Large intestine (tissue), 3 donors: ENCODE measurements around the gene TEKT5. TPM values are rescaled to one million over a fixed set of nuclear protein-coding genes. Genes with fewer than 3 reads are reported as not detected.

Experiments
- DNase-seq, 2 donors: peaks; one replicate each; pipeline versions ENCODE4 v3.0.0 to v3.0.0-alpha.2; 2013
- H3K27ac ChIP-seq: one replicate; pipeline ENCODE4 v1.5.1; 2013; ENCODE audit warnings: low read length
- H3K27me3 ChIP-seq: 2 replicates; pipeline ENCODE4 v1.6.1; 2013; ENCODE audit warnings: low read length; ENCODE audit not compliant: control insufficient read depth, insufficient read depth
- H3K36me3 ChIP-seq: 2 replicates; pipeline ENCODE4 v1.6.1; 2013; ENCODE audit warnings: low read length; ENCODE audit not compliant: control insufficient read depth, insufficient read depth
- H3K4me1 ChIP-seq: one replicate; pipeline ENCODE4 v1.6.1; 2013; ENCODE audit warnings: low read length; ENCODE audit not compliant: control insufficient read depth, insufficient read depth
- H3K4me3 ChIP-seq: one replicate; pipeline ENCODE4 v1.5.1; 2013; ENCODE audit warnings: low read length
- H3K9me3 ChIP-seq: one replicate; pipeline ENCODE4 v1.6.1; 2013; ENCODE audit warnings: mild to moderate bottlenecking, low read depth, low read length, moderate library complexity; ENCODE audit not compliant: control insufficient read depth
- WGBS: methylation state at CpG from one replicate; pipeline ENCODE4 v1.1.5; 2013; ENCODE audit warnings: low lambda C conversion rate; ENCODE audit not compliant: insufficient coverage; 5-methylcytosine and 5-hydroxymethylcytosine counted together
- polyA plus RNA-seq: library from polyadenylated mRNA; unstranded; fragments of 120-200 nt; gene quantifications from one replicate; pipeline ENCODE4 v1.2.1, GENCODE V29; 2013

Gene TEKT5
- polyA plus RNA-seq, 1 donor = 0.09 TPM

DNA sequence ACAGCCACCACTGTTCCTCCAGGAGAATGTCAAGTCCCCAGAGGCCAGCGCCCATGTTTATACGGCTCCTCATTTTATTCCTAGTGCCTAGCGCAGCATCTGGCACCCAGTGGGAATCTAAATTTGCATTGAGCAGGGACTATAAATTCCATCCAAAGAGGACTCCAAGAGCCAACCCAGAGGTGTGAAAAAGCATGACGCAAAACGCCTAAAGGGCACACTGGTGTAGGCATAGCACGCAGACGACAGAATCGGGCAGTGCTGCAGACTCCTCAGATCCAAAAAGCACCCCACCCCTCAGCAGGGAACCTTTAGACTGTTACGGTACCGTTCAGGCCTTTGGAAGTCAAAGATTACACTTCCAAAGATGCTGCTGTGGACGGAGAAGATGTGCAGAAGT is 19.5 kb downstream of the TEKT5 start:
- Histone ChIP-seq H3K4me3 (no peak overlapping the region), H3K27me3 (no peaks in the 10 kb centered on the region), H3K4me1 (no peaks in the 10 kb centered on the region), H3K9me3 (no peaks in the 10 kb centered on the region), H3K27ac (no peak overlapping the region), H3K36me3 (no peaks in the 10 kb centered on the region)
- no CpG with 5 or more reads among the region's 11 CpGs for WGBS
- no peak for DNase-seq

DNA sequence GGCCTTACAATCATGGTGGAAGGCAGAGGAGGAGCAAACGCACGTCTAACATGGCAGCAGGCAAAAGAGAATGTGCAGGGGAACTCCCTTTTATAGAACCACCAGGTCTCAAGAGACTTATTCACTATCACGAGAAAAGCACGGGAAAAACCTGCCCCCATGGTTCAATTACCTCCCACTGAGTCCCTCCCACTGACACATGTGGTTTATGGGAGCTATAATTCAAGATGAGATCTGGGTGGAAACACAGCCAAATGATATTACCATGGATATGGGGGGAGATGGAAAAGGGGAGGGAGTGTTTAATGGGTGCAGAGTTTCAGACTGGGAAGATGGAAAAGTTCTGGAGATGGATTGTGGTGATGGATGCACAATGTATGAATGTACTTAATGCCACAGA is 23.0 kb downstream of the TEKT5 start:
- H3K4me3 ChIP-seq = no peak overlapping the region
- H3K36me3 ChIP-seq = no peaks in the 10 kb centered on the region
- 78% methylated on average over 2 of the region's 4 CpGs for WGBS
- no peak for DNase-seq
- H3K4me1 ChIP-seq = no peaks in the 10 kb centered on the region
- no peak overlapping the region for H3K27ac ChIP-seq
- no peaks in the 10 kb centered on the region for H3K27me3 ChIP-seq
- no peaks in the 10 kb centered on the region for H3K9me3 ChIP-seq

DNA sequence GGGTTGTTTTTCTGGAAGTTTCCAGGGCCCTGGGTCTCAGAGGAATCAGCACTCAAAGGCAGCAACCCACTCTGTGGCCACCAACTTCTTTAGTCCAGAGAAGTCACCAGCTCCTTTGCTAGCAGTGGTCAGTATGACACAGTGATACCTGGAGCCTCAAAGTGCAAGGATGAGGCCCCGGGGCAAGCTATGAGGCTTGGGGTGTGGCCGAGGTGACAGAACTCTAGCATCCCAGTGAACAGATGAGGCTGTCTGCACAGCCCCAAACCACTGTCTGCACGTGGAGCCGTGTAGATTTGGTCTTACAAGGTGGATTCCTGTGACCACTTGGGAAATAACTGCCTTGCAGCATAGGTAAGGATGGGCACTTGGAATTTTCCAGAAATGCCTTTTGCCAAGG is 24.9 kb downstream of the TEKT5 start:
- no peak overlapping the region for H3K4me3 ChIP-seq
- DNase-seq = no peak
- H3K27me3 ChIP-seq = no peaks in the 10 kb centered on the region
- no CpG with 5 or more reads among the region's 4 CpGs for WGBS
- H3K36me3 ChIP-seq = no peaks in the 10 kb centered on the region
- H3K9me3 ChIP-seq = no peaks in the 10 kb centered on the region
- H3K27ac ChIP-seq = no peak overlapping the region
- H3K4me1 ChIP-seq = no peaks in the 10 kb centered on the region

DNA sequence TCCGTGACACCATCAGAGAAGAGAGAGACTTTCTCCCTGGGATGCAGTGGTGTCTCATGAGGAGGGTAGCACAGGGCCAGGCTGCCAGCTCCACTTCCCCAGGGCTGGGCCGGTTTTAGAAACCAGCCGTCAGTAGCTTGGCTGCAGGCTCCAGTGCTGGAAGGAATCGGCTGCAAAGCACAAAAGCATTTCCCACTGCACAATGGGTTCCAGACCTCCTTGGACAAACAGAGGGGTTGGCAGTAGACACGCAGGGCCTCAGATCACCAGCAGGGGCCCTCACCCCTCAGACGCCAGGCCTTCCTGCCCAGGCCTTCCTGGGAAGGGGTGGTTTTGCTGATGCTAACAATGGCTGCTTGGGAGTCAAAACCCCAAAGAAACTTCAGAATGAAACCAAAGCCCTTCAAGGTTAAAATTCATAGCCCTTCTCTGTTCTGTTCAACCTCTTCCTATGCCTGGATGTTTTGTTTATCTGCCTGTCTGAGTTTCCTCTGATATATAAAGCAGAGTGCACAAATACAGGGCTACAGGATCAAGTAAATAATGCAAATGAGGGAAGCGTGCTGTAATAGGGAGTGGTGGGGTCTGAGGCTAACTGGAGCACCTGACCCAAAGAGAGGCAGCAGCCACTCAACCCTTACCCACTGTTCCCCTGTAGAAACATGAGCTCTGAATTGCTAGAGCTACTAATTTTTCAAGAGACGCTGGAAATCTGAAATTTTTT is 26.2 kb downstream of the TEKT5 start:
- DNase-seq = no peak
- no CpG with 5 or more reads among the region's 8 CpGs for WGBS
- Histone ChIP-seq H3K27ac (no peak overlapping the region), H3K36me3 (no peaks in the 10 kb centered on the region), H3K4me3 (no peak overlapping the region), H3K9me3 (no peaks in the 10 kb centered on the region), H3K4me1 (no peaks in the 10 kb centered on the region), H3K27me3 (no peaks in the 10 kb centered on the region)

DNA sequence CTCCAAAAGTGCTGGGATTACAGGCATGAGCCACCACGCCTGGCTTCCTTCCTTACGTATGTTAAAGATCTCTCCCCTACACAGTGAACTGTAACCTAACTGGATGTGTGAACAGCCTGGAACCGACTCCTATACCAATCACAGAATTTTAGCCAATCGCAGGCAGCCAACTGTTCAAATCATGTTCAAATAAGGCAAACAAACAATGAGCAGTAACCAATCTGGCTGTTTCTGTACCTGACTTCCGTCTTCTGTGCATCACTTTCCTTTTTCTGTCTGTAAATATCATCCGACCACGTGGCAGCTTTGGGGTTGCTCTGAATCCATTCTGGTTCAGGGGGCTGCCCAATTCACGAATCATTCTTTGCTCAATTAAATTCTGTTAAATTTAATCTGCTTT is 27.5 kb downstream of the TEKT5 start:
- Histone ChIP-seq H3K27ac (no peak overlapping the region), H3K4me1 (no peaks in the 10 kb centered on the region), H3K27me3 (no peaks in the 10 kb centered on the region), H3K9me3 (no peaks in the 10 kb centered on the region), H3K4me3 (no peak overlapping the region), H3K36me3 (no peaks in the 10 kb centered on the region)
- WGBS = 83% methylated on average over 2 of the region's 8 CpGs
- no peak for DNase-seq

DNA sequence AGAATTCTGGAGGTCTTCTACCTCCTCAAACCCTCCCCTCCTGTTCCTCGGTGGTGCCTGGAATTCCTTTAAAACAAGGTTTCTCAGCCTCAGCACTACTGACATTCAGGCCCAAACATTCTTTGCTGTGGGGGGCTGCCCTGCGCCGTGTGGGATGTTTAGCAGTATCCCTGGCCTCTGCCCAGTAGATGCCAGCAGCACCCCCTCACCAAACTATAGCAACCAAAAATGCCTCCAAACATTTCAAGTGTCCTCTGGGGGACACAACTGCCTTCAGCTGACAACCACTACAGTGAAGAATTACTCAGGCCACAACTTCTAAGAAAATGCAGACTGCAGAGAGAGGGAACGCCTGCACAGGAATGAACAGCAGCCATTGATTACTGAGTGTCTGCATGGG is 28.4 kb downstream of the TEKT5 start:
- Histone ChIP-seq H3K27ac (no peak overlapping the region), H3K4me3 (no peak overlapping the region)
- WGBS = no CpG with 5 or more reads among the region's 4 CpGs

DNA sequence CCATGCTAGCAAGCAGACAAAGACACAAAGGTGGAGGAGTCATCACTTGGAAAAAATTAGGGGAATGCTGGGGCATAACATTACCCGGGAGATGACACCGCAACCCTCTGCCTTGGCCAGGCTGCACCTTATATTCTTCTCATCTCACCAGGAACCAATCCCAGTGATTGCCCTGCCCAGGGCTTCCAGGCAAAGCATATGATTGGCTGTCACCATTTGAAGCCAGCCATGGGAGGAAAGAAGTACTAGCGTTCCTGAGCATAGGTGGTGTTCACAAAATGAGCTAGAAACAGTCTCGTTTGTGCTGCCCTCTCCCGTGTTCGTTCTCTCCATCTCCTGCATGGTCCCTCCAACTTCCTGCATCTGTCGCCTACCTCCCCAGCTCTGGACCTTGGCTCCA is 29.6 kb downstream of the TEKT5 start:
- Histone ChIP-seq H3K27me3 (no peaks in the 10 kb centered on the region), H3K27ac (no peak overlapping the region), H3K4me1 (no peaks in the 10 kb centered on the region), H3K36me3 (no peaks in the 10 kb centered on the region), H3K9me3 (no peaks in the 10 kb centered on the region), H3K4me3 (no peak overlapping the region)
- DNase-seq = no peak
- 72% methylated on average over 2 of the region's 7 CpGs for WGBS

More for the DNA sequence above, 28.4 kb downstream of the TEKT5 start:
- Histone ChIP-seq H3K36me3 (no peaks in the 10 kb centered on the region), H3K9me3 (no peaks in the 10 kb centered on the region), H3K27me3 (no peaks in the 10 kb centered on the region), H3K4me1 (no peaks in the 10 kb centered on the region)
- no peak for DNase-seq

DNA sequence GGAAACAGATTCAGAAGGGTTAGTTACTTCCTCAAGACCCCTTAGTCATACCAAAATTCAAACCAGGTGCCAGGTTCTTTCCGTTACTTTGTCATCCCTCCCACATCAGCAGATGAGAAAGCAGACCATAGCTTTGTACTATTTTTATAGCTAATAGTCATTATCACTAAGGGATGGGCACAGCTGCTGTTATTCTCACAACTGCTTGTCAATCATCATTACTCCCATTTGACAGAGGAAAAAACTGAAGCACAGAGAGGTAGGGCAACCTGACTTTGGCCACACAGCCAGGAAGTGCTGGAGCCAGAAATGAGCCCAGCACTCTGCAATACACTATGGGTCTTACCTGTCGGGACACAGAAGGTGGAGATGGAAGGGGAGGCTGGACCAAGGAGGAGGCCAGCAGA is 30.0 kb downstream of the TEKT5 start:
- DNase-seq = no peak
- no CpG with 5 or more reads among the region's 2 CpGs for WGBS
- Histone ChIP-seq H3K9me3 (no peaks in the 10 kb centered on the region), H3K27me3 (no peaks in the 10 kb centered on the region), H3K27ac (no peak overlapping the region), H3K4me3 (no peak overlapping the region), H3K36me3 (no peaks in the 10 kb centered on the region), H3K4me1 (no peaks in the 10 kb centered on the region)

DNA sequence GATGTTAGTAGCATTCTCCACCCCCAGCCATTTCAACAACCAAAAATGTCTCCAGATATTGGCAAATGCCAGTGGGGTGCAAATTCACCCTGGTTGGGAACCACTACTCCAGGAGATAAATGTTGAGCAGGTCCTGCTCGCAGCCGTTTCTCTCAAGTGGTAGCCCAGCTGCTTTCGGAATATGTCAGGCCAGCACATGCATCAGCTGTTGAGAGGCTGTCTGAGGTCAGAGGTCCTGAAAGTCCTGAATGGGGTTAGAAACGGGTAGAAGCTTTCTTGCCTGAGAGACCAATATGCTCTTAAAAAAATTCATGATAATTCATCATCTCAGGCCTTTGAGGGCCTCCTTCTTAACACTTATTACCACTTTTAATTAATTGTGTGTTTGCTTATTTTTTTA is 31.0 kb downstream of the TEKT5 start:
- H3K9me3 ChIP-seq = no peaks in the 10 kb centered on the region
- H3K4me3 ChIP-seq = no peak overlapping the region
- WGBS = no CpG with 5 or more reads among the region's 4 CpGs
- DNase-seq = no peak
- H3K27me3 ChIP-seq = no peaks in the 10 kb centered on the region
- no peak overlapping the region for H3K27ac ChIP-seq
- no peaks in the 10 kb centered on the region for H3K36me3 ChIP-seq
- H3K4me1 ChIP-seq = no peaks in the 10 kb centered on the region

DNA sequence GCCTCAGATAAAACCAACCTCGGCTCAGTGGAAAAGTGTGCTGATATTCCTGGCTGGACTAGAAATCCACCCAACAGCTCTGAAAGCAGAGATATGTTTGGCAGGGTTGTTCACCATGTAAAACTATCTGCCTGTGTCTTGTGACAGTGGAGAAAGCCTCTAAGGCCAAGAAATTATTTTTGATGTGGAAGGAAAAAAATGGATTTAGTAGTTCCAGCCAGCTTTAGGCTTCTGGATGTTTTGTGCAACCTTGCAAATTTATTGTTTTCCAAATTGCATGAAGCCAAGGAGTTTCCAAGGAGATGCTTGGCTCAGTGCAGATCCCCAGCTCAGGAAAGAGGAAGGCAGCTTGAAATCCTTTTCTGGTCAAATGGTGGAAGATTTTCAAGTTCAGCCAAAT is 31.6 kb downstream of the TEKT5 start:
- Histone ChIP-seq H3K9me3 (no peaks in the 10 kb centered on the region), H3K27ac (no peak overlapping the region), H3K27me3 (no peaks in the 10 kb centered on the region), H3K4me1 (no peaks in the 10 kb centered on the region), H3K36me3 (no peaks in the 10 kb centered on the region), H3K4me3 (no peak overlapping the region)
- no CpG with 5 or more reads among the region's 1 CpG for WGBS
- DNase-seq = no peak

DNA sequence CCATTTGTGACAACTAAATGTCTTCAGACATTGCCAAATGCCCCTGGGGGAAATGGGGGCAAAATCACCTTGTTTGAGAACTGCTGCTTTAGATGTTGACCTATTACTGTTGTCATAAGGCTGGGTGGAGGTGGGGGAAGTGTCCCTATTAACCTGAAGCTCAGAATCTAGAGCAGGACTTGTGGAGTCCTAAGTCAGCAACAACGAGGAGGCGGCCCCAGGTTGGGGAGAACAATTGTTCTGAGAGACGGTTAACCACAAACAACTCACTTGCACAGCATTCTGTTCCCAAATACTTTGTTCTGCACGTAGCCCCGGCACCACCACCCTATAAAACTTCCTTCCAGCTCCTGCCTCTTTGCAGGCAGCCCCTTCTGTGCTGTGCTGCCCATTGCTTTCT is 32.5 kb downstream of the TEKT5 start:
- no CpG with 5 or more reads among the region's 5 CpGs for WGBS

More for the DNA sequence above, 32.5 kb downstream of the TEKT5 start:
- Histone ChIP-seq H3K27ac (no peak overlapping the region), H3K4me1 (no peaks in the 10 kb centered on the region), H3K4me3 (no peak overlapping the region), H3K36me3 (no peaks in the 10 kb centered on the region), H3K9me3 (no peaks in the 10 kb centered on the region), H3K27me3 (no peaks in the 10 kb centered on the region)
- no peak for DNase-seq
